ENCODE measurements around the gene ASB1.

Gene ASB1

GRCh38 chr2:238445409-238446190, 18.9 kb downstream of the ASB1 start:
- no peak for DNase-seq (ENCODE audit: low read depth)

- DNase-seq (ENCODE audit: low read depth), result no peak
Measured at GRCh38 chr2:238446371-238446770, 19.6 kb downstream of the ASB1 start.

- DNase-seq (ENCODE audit: low read depth), result no peak
Measured at GRCh38 chr2:238448031-238448955, 21.6 kb downstream of the ASB1 start.

- DNase-seq (ENCODE audit: low read depth), result no peak
Measured at GRCh38 chr2:238449241-238449640, 22.5 kb downstream of the ASB1 start.

- DNase-seq (ENCODE audit: low read depth), result no peak
Measured at GRCh38 chr2:238449909-238450417, 23.2 kb downstream of the ASB1 start.

GRCh38 chr2:238450440-238450861, 23.7 kb downstream of the ASB1 start:
- no peak for DNase-seq (ENCODE audit: low read depth)

- DNase-seq (ENCODE audit: low read depth), result no peak
Measured at GRCh38 chr2:238453842-238454241, 27.1 kb downstream of the ASB1 start.

- DNase-seq (ENCODE audit: low read depth), result no peak
Measured at GRCh38 chr2:238456449-238456848, 29.7 kb downstream of the ASB1 start.

GRCh38 chr2:238456970-238457926, 30.5 kb downstream of the ASB1 start:
- no peak for DNase-seq (ENCODE audit: low read depth)

- no peak for DNase-seq (ENCODE audit: low read depth)
Measured at GRCh38 chr2:238457927-238458324, 31.2 kb downstream of the ASB1 start.

- no peak for DNase-seq (ENCODE audit: low read depth)
Measured at GRCh38 chr2:238458651-238459050, 31.9 kb downstream of the ASB1 start.

- no peak for DNase-seq (ENCODE audit: low read depth)
Measured at GRCh38 chr2:238459081-238459629, 32.4 kb downstream of the ASB1 start.

- DNase-seq (ENCODE audit: low read depth), result no peak
Measured at GRCh38 chr2:238461051-238461450, 34.3 kb downstream of the ASB1 start.

- DNase-seq (ENCODE audit: low read depth), result no peak
Measured at GRCh38 chr2:238461491-238461890, 34.8 kb downstream of the ASB1 start.

- no peak for DNase-seq (ENCODE audit: low read depth)
Measured at GRCh38 chr2:238461916-238462315, 35.2 kb downstream of the ASB1 start.

- peak; percentile 35 for DNase-seq (ENCODE audit: low read depth)
Measured at GRCh38 chr2:238462782-238463396, 36.2 kb downstream of the ASB1 start.

- DNase-seq (ENCODE audit: low read depth), result no peak
Measured at GRCh38 chr2:238464389-238464788, 37.7 kb downstream of the ASB1 start.

GRCh38 chr2:238465487-238466242, 38.9 kb downstream of the ASB1 start:
- DNase-seq (ENCODE audit: low read depth), result no peak

- no peak for DNase-seq (ENCODE audit: low read depth)
Measured at GRCh38 chr2:238466243-238466756, 39.6 kb downstream of the ASB1 start.

- DNase-seq (ENCODE audit: low read depth), result no peak
Measured at GRCh38 chr2:238467062-238467461, 40.3 kb downstream of the ASB1 start.

Measured in HS-5 (cell line).